ENCODE data around the gene RGMB. TPM values are rescaled to one million over a fixed set of nuclear protein-coding genes. Genes with fewer than 3 reads are reported as not detected.

RGMB gene
- total RNA-seq, 3 donors from 2014 or later = 22.0 to 23.1 (median 22.1) TPM

DNA sequence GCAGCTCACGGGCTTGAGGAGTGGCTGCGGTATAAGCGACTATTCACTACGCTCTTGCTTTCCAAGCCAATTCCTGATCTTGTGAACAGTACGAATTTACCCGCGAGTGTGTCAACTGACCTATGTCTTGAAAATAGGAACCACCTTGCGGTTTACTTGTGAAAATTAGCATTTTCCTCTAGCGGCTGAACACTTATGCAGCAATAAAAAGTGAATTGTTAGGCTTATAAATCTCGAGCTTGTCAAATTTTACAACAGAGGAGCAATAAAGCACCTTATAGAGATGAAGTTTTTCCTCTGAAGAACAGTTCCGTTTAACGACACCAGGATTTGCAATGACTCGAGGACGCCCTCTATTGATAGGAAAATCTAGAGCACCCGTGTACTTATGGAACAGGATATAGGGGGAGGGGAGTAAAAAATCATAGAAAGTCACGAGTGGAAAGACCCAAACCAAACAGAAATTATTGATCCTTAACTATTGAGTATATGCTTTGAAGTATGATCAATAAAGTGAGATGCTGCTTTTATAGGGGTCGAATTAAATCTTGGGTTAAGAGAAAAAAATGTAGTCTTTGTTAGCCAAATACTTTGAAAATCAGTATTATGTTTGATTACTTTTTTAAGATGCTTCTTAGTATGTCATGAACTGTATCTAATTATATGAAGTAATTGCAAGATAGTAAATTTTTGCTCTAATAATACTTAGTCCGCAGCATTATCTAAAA is 1.9 kb upstream of the RGMB start:
- Histone ChIP-seq H3K9me3 (no peaks in the 10 kb centered on the region), H3K4me1 (peaks cover 0 to 14% of the 10 kb centered on the region in 2 donors), H3K27me3 (no peaks in the 10 kb centered on the region), H3K4me3 (peak overlapping the region; percentile 55 to 89 (median 73)), H3K27ac (peak overlapping the region; percentile 79 to 82), H3K36me3 (no peaks in the 10 kb centered on the region)
- TF ChIP-seq, protein P1, sequence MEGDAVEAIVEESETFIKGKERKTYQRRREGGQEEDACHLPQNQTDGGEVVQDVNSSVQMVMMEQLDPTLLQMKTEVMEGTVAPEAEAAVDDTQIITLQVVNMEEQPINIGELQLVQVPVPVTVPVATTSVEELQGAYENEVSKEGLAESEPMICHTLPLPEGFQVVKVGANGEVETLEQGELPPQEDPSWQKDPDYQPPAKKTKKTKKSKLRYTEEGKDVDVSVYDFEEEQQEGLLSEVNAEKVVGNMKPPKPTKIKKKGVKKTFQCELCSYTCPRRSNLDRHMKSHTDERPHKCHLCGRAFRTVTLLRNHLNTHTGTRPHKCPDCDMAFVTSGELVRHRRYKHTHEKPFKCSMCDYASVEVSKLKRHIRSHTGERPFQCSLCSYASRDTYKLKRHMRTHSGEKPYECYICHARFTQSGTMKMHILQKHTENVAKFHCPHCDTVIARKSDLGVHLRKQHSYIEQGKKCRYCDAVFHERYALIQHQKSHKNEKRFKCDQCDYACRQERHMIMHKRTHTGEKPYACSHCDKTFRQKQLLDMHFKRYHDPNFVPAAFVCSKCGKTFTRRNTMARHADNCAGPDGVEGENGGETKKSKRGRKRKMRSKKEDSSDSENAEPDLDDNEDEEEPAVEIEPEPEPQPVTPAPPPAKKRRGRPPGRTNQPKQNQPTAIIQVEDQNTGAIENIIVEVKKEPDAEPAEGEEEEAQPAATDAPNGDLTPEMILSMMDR (IDR thresholded peaks at IDR 0.05) = peak; percentile 88 to 92 (median 88)
- TF ChIP-seq POLR2AphosphoS5 (IDR thresholded peaks at IDR 0.05) = no peak
- DNase-seq (ENCODE audit: low spot score in 2 of 2) = peak in 1 of 2 donors; percentile 52
- intact Hi-C loops (cut with DNase I; ENCODE audit: low total_unique reads) = loop anchor here (1.0 kb wide), 1 partner anchor 16 kb away; no protein-coding TSS in a partner anchor

DNA sequence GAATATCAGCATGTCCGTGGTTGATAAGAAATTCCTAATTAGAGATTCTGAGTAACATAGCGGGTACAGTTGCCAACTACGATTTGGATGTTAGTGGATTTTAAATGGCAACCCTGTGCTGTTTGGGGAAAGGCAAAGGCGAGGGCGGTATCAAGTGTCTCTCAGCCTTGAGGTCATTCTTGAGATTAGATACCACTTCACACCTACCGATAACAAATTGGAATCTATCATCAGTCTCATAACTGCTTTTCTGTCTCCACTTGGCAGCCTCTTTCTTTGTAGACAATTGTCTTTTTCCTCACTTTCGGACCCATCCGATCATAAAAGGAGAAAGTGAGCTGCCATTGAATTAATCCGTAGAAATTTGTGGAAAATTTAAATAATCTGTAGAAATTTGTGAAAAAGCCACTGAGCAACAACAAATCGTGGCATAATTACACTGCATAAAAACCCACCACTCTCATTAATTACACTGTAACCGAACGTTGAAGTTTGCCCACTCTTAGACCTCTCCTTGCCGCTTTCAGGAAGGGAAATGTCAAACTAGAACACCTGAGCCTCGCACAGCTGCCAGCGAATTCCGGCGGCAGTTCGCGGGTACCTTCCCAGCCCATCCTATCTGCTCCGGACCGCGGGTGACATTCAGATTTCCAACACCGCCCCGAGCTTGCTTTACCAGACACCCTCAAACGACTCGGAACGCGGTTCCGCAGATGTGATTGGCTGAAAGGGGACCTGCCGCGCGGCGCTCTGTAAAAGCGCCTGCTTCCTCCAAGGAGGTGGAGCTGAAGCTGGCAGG is 849 bp upstream of the RGMB start:
- DNase-seq (ENCODE audit: low spot score in 2 of 2) = peak; percentile 67
- Histone ChIP-seq H3K4me1 (peaks cover 0 to 15% of the 10 kb centered on the region in 2 donors), H3K27me3 (no peaks in the 10 kb centered on the region), H3K27ac (peak overlapping the region; percentile 96 to 97), H3K9me3 (no peaks in the 10 kb centered on the region), H3K4me3 (peak overlapping the region; percentile 81 to 98 (median 95)), H3K36me3 (no peaks in the 10 kb centered on the region)
- intact Hi-C loops (cut with DNase I; ENCODE audit: low total_unique reads) = no loop called here
- no peak for TF ChIP-seq POLR2A (IDR thresholded peaks at IDR 0.05)
- no peak for TF ChIP-seq POLR2AphosphoS5 (IDR thresholded peaks at IDR 0.05)
- TF ChIP-seq, protein P1 (IDR thresholded peaks at IDR 0.05) = no peak

DNA sequence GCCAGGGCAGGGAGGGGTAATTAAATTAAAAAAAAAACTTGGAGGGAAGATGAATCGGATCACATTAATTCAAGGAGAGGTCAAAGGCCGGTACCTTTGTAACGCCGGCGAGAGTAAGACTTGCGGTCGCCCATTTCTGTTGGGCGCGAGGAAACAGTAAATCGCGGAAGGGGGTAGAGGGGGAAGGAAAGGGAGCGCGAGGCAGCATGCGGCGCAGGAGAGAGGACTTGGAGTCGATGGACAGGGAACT is 324 bp upstream of the RGMB start:
- Histone ChIP-seq H3K4me3 (peak overlapping the region; percentile 81 to 98 (median 95)), H3K9me3 (no peaks in the 10 kb centered on the region), H3K36me3 (no peaks in the 10 kb centered on the region), H3K27me3 (no peaks in the 10 kb centered on the region), H3K4me1 (peaks cover 0 to 15% of the 10 kb centered on the region in 2 donors), H3K27ac (peak overlapping the region; percentile 96 to 97)
- no peak for DNase-seq (ENCODE audit: low spot score in 2 of 2)
- intact Hi-C loops (cut with DNase I; ENCODE audit: low total_unique reads) = no loop called here
- TF ChIP-seq, protein P1 (IDR thresholded peaks at IDR 0.05) = peak in 1 of 3 donors; percentile 11
- TF ChIP-seq POLR2AphosphoS5 (IDR thresholded peaks at IDR 0.05) (peak; percentile 41 to 72 (median 59)), POLR2A (IDR thresholded peaks at IDR 0.05) (no peak)

DNA sequence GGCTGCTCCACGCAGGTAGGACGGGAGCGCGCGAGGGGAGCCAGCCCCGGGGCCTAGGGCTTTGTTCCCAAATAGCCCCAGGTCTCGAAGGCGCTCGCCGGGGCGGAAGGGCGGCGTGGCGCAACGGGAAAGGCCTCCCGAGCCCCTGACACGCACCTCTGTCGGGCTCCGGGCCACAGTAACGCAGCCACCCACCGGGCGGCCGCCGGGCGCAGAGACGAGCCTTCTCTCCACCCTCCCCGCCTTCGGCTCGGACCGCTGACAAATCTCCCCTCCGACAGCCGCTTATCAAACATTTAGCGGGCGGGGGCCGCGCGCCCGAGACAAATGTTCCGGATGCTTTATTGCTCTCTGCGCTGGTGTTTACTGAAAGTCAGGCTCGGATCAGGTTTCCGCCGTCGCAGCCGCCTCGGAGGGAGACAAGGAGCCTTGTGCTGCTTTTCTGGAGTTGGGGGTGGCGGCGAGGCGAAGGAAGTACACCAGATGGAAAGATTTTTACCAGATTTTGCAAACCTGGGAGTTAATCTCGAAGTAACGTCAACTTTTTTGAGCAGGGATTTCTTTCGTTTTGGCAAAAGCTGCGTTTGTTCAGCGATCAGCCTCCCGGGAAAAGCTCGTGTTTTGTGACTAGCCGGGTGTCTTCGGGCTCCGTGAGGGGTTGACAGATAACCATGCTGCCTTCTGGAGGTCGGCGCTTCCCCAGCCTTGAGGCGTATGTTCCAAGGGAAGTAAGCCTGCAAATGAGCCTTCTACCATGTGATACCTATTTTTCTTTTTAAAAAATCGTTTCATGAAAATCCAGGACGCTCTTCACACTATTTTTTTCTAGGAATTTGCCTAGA is 950 bp downstream of the RGMB start:
- H3K4me3 ChIP-seq = peak overlapping the region; percentile 81 to 98 (median 95)
- peaks cover 0 to 21% of the 10 kb centered on the region in 2 donors for H3K4me1 ChIP-seq
- H3K27ac ChIP-seq = peak overlapping the region; percentile 96 to 97
- peak; percentile 50 to 62 for DNase-seq (ENCODE audit: low spot score in 2 of 2)
- intact Hi-C loops (cut with DNase I; ENCODE audit: low total_unique reads) = no loop called here
- H3K27me3 ChIP-seq = no peaks in the 10 kb centered on the region
- TF ChIP-seq POLR2A (IDR thresholded peaks at IDR 0.05) = no peak
- TF ChIP-seq POLR2AphosphoS5 (IDR thresholded peaks at IDR 0.05) = peak in 1 of 3 donors; percentile 13
- TF ChIP-seq, protein P1 (IDR thresholded peaks at IDR 0.05) = peak in 1 of 3 donors; percentile 14
- no peaks in the 10 kb centered on the region for H3K9me3 ChIP-seq
- no peaks in the 10 kb centered on the region for H3K36me3 ChIP-seq
